Activated CD4-positive, alpha-beta T cell treated with anti-CD3 and anti-CD28 coated beads, Interleukin-2, amount 10 ng/mL, durations not matched to agents 24 days and 14 days (primary cell): Measurements from ENCODE around the gene MPO. TPM values are rescaled to one million over a fixed set of nuclear protein-coding genes. Genes with fewer than 3 reads are reported as not detected.

Experiments used
- DNase-seq: peaks from one replicate; pipeline ENCODE4 v3.0.0; 2022
- H3K27ac Mint-ChIP-seq: one replicate; pipeline ENCODE4 v1.8.0; 2022; ENCODE audit warnings: mild to moderate bottlenecking, mixed read lengths
- H3K27me3 Mint-ChIP-seq: one replicate; pipeline ENCODE4 v1.8.0; 2022; ENCODE audit warnings: mixed read lengths
- H3K36me3 Mint-ChIP-seq: one replicate; pipeline ENCODE4 v1.8.0; 2022; ENCODE audit warnings: low read depth, mild to moderate bottlenecking, mixed read lengths
- H3K4me1 Mint-ChIP-seq: one replicate; pipeline ENCODE4 v1.8.0; 2021; ENCODE audit warnings: mixed read lengths
- H3K4me3 Mint-ChIP-seq: one replicate; pipeline ENCODE4 v1.8.0; 2022; ENCODE audit warnings: mild to moderate bottlenecking, moderate library complexity, mixed read lengths
- H3K9me3 Mint-ChIP-seq: one replicate; pipeline ENCODE4 v1.8.0; 2021; ENCODE audit warnings: mixed read lengths
- intact Hi-C: fragments of 100-400 bp; cut with micrococcal nuclease; formaldehyde crosslinking; loops from one replicate; pipeline ENCODE4 v1.15.1; 2023
- total RNA-seq: library from RNA; stranded (reverse); gene quantifications from 2 replicates; pipeline ENCODE4 v1.2.3, GENCODE V29; 2022

The MPO gene
- total RNA-seq, 1 donor from 2014 or later = not detected

- peaks cover 36% of the 10 kb centered on the region for H3K36me3 Mint-ChIP-seq
- H3K27ac Mint-ChIP-seq = peak overlapping the region; percentile 64
- no peak overlapping the region for H3K4me3 Mint-ChIP-seq
- H3K4me1 Mint-ChIP-seq = peaks cover 10% of the 10 kb centered on the region
- intact Hi-C loops = no loop called here
- H3K27me3 Mint-ChIP-seq = no peaks in the 10 kb centered on the region
- no peaks in the 10 kb centered on the region for H3K9me3 Mint-ChIP-seq
- peak; percentile 59 for DNase-seq
These were observed 34.6 kb upstream of the MPO start for GRCh38 chr17:58315281-58315711.

- Mint-ChIP-seq H3K9me3 (no peaks in the 10 kb centered on the region), H3K4me1 (peaks cover 7% of the 10 kb centered on the region), H3K4me3 (no peak overlapping the region), H3K27me3 (no peaks in the 10 kb centered on the region), H3K36me3 (peaks cover 38% of the 10 kb centered on the region), H3K27ac (no peak overlapping the region)
- DNase-seq = peak; percentile 55
- intact Hi-C loops = no loop called here
These were observed 33.9 kb upstream of the MPO start for GRCh38 chr17:58314706-58315015.

- no peaks in the 10 kb centered on the region for H3K27me3 Mint-ChIP-seq
- peaks cover 7% of the 10 kb centered on the region for H3K4me1 Mint-ChIP-seq
- no peak overlapping the region for H3K4me3 Mint-ChIP-seq
- H3K9me3 Mint-ChIP-seq = no peaks in the 10 kb centered on the region
- peak; percentile 49 for DNase-seq
- intact Hi-C loops = no loop called here
- H3K36me3 Mint-ChIP-seq = peaks cover 38% of the 10 kb centered on the region
- H3K27ac Mint-ChIP-seq = no peak overlapping the region
These were observed 33.3 kb upstream of the MPO start for GRCh38 chr17:58313815-58314705.

- no peak overlapping the region for H3K4me3 Mint-ChIP-seq
- H3K9me3 Mint-ChIP-seq = no peaks in the 10 kb centered on the region
- no peak overlapping the region for H3K27ac Mint-ChIP-seq
- no peaks in the 10 kb centered on the region for H3K27me3 Mint-ChIP-seq
- peaks cover 5% of the 10 kb centered on the region for H3K4me1 Mint-ChIP-seq
- intact Hi-C loops = no loop called here
- peak; percentile 35 for DNase-seq
- peaks cover 36% of the 10 kb centered on the region for H3K36me3 Mint-ChIP-seq
These were observed 32.1 kb upstream of the MPO start for GRCh38 chr17:58312829-58313228.

- peaks cover 37% of the 10 kb centered on the region for H3K36me3 Mint-ChIP-seq
- H3K4me3 Mint-ChIP-seq = no peak overlapping the region
- intact Hi-C loops = no loop called here
- H3K27ac Mint-ChIP-seq = peak overlapping the region; percentile 24
- peak; percentile 56 for DNase-seq
- no peaks in the 10 kb centered on the region for H3K27me3 Mint-ChIP-seq
- no peaks in the 10 kb centered on the region for H3K9me3 Mint-ChIP-seq
- no peaks in the 10 kb centered on the region for H3K4me1 Mint-ChIP-seq
These were observed 31.4 kb upstream of the MPO start for GRCh38 chr17:58312021-58312630.

GRCh38 chr17:58311429-58311894 lies 30.7 kb upstream of the MPO start:
- Mint-ChIP-seq H3K4me1 (no peaks in the 10 kb centered on the region), H3K36me3 (peaks cover 35% of the 10 kb centered on the region), H3K9me3 (no peaks in the 10 kb centered on the region), H3K27me3 (no peaks in the 10 kb centered on the region), H3K27ac (no peak overlapping the region), H3K4me3 (no peak overlapping the region)
- intact Hi-C loops = no loop called here
- DNase-seq = peak; percentile 57

- intact Hi-C loops = no loop called here
- Mint-ChIP-seq H3K36me3 (peaks cover 36% of the 10 kb centered on the region), H3K27me3 (no peaks in the 10 kb centered on the region), H3K4me3 (no peak overlapping the region), H3K27ac (no peak overlapping the region), H3K9me3 (no peaks in the 10 kb centered on the region), H3K4me1 (no peaks in the 10 kb centered on the region)
- DNase-seq = peak; percentile 59
These were observed 30.0 kb upstream of the MPO start for GRCh38 chr17:58310511-58311428.

GRCh38 chr17:58309918-58310259 lies 29.2 kb upstream of the MPO start:
- intact Hi-C loops = no loop called here
- Mint-ChIP-seq H3K27ac (no peak overlapping the region), H3K36me3 (peaks cover 28% of the 10 kb centered on the region), H3K27me3 (no peaks in the 10 kb centered on the region), H3K9me3 (no peaks in the 10 kb centered on the region), H3K4me1 (no peaks in the 10 kb centered on the region), H3K4me3 (no peak overlapping the region)
- no peak for DNase-seq

GRCh38 chr17:58308985-58309917 lies 28.5 kb upstream of the MPO start:
- no peaks in the 10 kb centered on the region for H3K4me1 Mint-ChIP-seq
- no peaks in the 10 kb centered on the region for H3K9me3 Mint-ChIP-seq
- DNase-seq = peak; percentile 56
- intact Hi-C loops = no loop called here
- H3K4me3 Mint-ChIP-seq = no peak overlapping the region
- no peak overlapping the region for H3K27ac Mint-ChIP-seq
- peaks cover 25% of the 10 kb centered on the region for H3K36me3 Mint-ChIP-seq
- H3K27me3 Mint-ChIP-seq = no peaks in the 10 kb centered on the region

GRCh38 chr17:58308173-58308984 lies 27.6 kb upstream of the MPO start:
- H3K36me3 Mint-ChIP-seq = peaks cover 24% of the 10 kb centered on the region
- DNase-seq = peak; percentile 62
- H3K9me3 Mint-ChIP-seq = no peaks in the 10 kb centered on the region
- intact Hi-C loops = no loop called here
- H3K27ac Mint-ChIP-seq = no peak overlapping the region
- H3K4me1 Mint-ChIP-seq = no peaks in the 10 kb centered on the region
- H3K27me3 Mint-ChIP-seq = no peaks in the 10 kb centered on the region
- no peak overlapping the region for H3K4me3 Mint-ChIP-seq

- H3K27me3 Mint-ChIP-seq = no peaks in the 10 kb centered on the region
- intact Hi-C loops = no loop called here
- no peaks in the 10 kb centered on the region for H3K4me1 Mint-ChIP-seq
- H3K27ac Mint-ChIP-seq = no peak overlapping the region
- H3K9me3 Mint-ChIP-seq = no peaks in the 10 kb centered on the region
- H3K36me3 Mint-ChIP-seq = peaks cover 26% of the 10 kb centered on the region
- peak; percentile 57 for DNase-seq
- H3K4me3 Mint-ChIP-seq = no peak overlapping the region
These were observed 26.9 kb upstream of the MPO start for GRCh38 chr17:58307468-58308172.
